Neuronal stem cell (in vitro differentiated cells): ENCODE measurements around the gene PAPOLB.

ENCODE experiments used
- DNase-seq: peaks from one replicate; pipeline ENCODE4 v3.0.0-alpha.2; 2013; ENCODE audit warnings: low spot score
- H2AFZ ChIP-seq: one replicate; pipeline ENCODE4 v1.6.1; 2013; ENCODE audit warnings: mild to moderate bottlenecking, low read length, inconsistent platforms
- H2AK5ac ChIP-seq: 2 replicates; pipeline ENCODE4 v1.6.1; 2013; ENCODE audit warnings: low read depth, mild to moderate bottlenecking, inconsistent platforms, low read length, moderate library complexity, mixed read lengths
- H2BK120ac ChIP-seq: 2 replicates; pipeline ENCODE4 v1.6.1; 2013; ENCODE audit warnings: low read depth, mild to moderate bottlenecking, inconsistent platforms, low read length, moderate library complexity, mixed read lengths
- H2BK12ac ChIP-seq: one replicate; pipeline ENCODE4 v1.6.1; 2013; ENCODE audit warnings: low read length, inconsistent platforms
- H2BK15ac ChIP-seq: 2 replicates; pipeline ENCODE4 v1.6.1; 2013; ENCODE audit warnings: mild to moderate bottlenecking, low read length, inconsistent platforms, mixed read lengths
- H2BK5ac ChIP-seq: one replicate; pipeline ENCODE4 v1.6.1; 2013; ENCODE audit warnings: inconsistent platforms, mild to moderate bottlenecking, low read length, moderate library complexity
- H3K14ac ChIP-seq: one replicate; pipeline ENCODE4 v1.6.1; 2013; ENCODE audit warnings: low read length, inconsistent platforms
- H3K18ac ChIP-seq: 2 replicates; pipeline ENCODE4 v1.6.1; 2013; ENCODE audit warnings: low read length, inconsistent platforms
- H3K23ac ChIP-seq: 2 replicates; pipeline ENCODE4 v1.6.1; 2013; ENCODE audit warnings: low read depth, mild to moderate bottlenecking, mixed read lengths, low read length, inconsistent platforms; ENCODE audit not compliant: poor library complexity
- H3K27ac ChIP-seq: replicated peaks from 3 replicates; pipeline ENCODE4 v1.5.1; 2013; ENCODE audit warnings: low read length, inconsistent platforms
- H3K27me3 ChIP-seq, 3 experiments: 2 replicates each; pipeline ENCODE4 v1.6.1; 2013; ENCODE audit warnings: low read length in 3 of 3, mild to moderate bottlenecking in 2 of 3, inconsistent platforms in 1 of 3, low read depth in 1 of 3, mixed read lengths in 1 of 3, moderate library complexity in 1 of 3; ENCODE audit not compliant: control insufficient read depth in 3 of 3, insufficient read depth in 3 of 3
- H3K36me3 ChIP-seq, 2 donors: replicated peaks in 1 of 2; 2 replicates each; pipeline ENCODE4 v1.6.1; 2013; ENCODE audit warnings: low read length in 2 of 2; ENCODE audit not compliant: control insufficient read depth in 2 of 2, insufficient read depth in 2 of 2
- H3K4ac ChIP-seq: 2 replicates; pipeline ENCODE4 v1.6.1; 2013; ENCODE audit warnings: inconsistent platforms, mild to moderate bottlenecking, low read length, moderate library complexity
- H3K4me1 ChIP-seq, 2 donors: 1 replicate in 1 of 2; 2 replicates in 1 of 2; pipeline ENCODE4 v1.6.1; 2013; ENCODE audit warnings: low read length in 2 of 2, low read depth in 1 of 2; ENCODE audit not compliant: control insufficient read depth in 2 of 2, insufficient read depth in 1 of 2
- H3K4me2 ChIP-seq: one replicate; pipeline ENCODE4 v1.6.1; 2013; ENCODE audit warnings: mild to moderate bottlenecking, low read length, inconsistent platforms; ENCODE audit not compliant: insufficient read depth, poor library complexity, severe bottlenecking
- H3K4me3 ChIP-seq, 2 donors: 2 replicates each; pipeline ENCODE4 v1.5.1; 2013; ENCODE audit warnings: low read length in 2 of 2, mild to moderate bottlenecking in 2 of 2, inconsistent platforms in 1 of 2, moderate library complexity in 1 of 2
- H3K79me1 ChIP-seq: one replicate; pipeline ENCODE4 v1.6.1; 2013; ENCODE audit warnings: low read depth, mild to moderate bottlenecking, inconsistent platforms, low read length, moderate library complexity
- H3K9ac ChIP-seq: one replicate; pipeline ENCODE4 v1.6.1; 2013; ENCODE audit warnings: mild to moderate bottlenecking, low read depth, low read length, inconsistent platforms; ENCODE audit not compliant: poor library complexity
- H3K9me3 ChIP-seq, 2 donors: replicated peaks in 1 of 2; 2 replicates each; pipeline versions ENCODE3 to v1.6.1; 2013; ENCODE audit warnings: low read length in 2 of 2, mild to moderate bottlenecking in 2 of 2, inconsistent platforms in 1 of 2, low read depth in 1 of 2, mixed read lengths in 1 of 2, moderate library complexity in 1 of 2; ENCODE audit not compliant: control insufficient read depth in 2 of 2, insufficient read depth in 1 of 2
- H4K8ac ChIP-seq: one replicate; pipeline ENCODE4 v1.6.1; 2013; ENCODE audit warnings: low read depth, mild to moderate bottlenecking, inconsistent platforms, low read length, moderate library complexity
- H4K91ac ChIP-seq: one replicate; pipeline ENCODE4 v1.6.1; 2013; ENCODE audit warnings: low read length, low read depth, mild to moderate bottlenecking, inconsistent platforms; ENCODE audit not compliant: poor library complexity
- WGBS, 2 donors: extraction: QIAGEN DNeasy Blood & Tissue Kit; methylation state at CpG; one replicate each; pipeline ENCODE4 v1.1.7; 2013; ENCODE audit warnings: missing lambda C conversion rate in 2 of 2, mixed read lengths in 1 of 2; ENCODE audit not compliant: insufficient read length in 2 of 2, insufficient replicate concordance in 1 of 2; ENCODE audit errors: extremely low coverage in 2 of 2; 5-methylcytosine and 5-hydroxymethylcytosine counted together

The PAPOLB gene

GRCh38 chr7:4850262-4850795 is 11.5 kb downstream of the PAPOLB start:
- no peaks in the 10 kb centered on the region for H3K27me3 ChIP-seq
- no peak overlapping the region for H2AFZ ChIP-seq
- H2BK15ac ChIP-seq = no peak overlapping the region
- no peak overlapping the region for H2AK5ac ChIP-seq
- H3K4me2 ChIP-seq = no peak overlapping the region
- no peak overlapping the region for H3K9ac ChIP-seq
- no peak overlapping the region for H3K4ac ChIP-seq
- H3K27ac ChIP-seq = no peak overlapping the region
- no CpG with 5 or more reads among the region's 8 CpGs for WGBS, 2 donors
- no peak overlapping the region for H2BK5ac ChIP-seq
- no peaks in the 10 kb centered on the region for H3K36me3 ChIP-seq
- peaks cover 5% of the 10 kb centered on the region for H3K79me1 ChIP-seq
- H4K8ac ChIP-seq = no peak overlapping the region
- no peak overlapping the region for H3K18ac ChIP-seq
- no peak overlapping the region for H2BK120ac ChIP-seq
- no peak overlapping the region for H4K91ac ChIP-seq
- H3K4me1 ChIP-seq = peaks cover 3 to 5% of the 10 kb centered on the region in 2 donors
- peaks cover 0 to 9% of the 10 kb centered on the region in 2 donors for H3K9me3 ChIP-seq
- H3K14ac ChIP-seq = no peak overlapping the region
- DNase-seq = no peak
- H3K4me3 ChIP-seq = no peak overlapping the region
- no peak overlapping the region for H2BK12ac ChIP-seq
- H3K23ac ChIP-seq = no peak overlapping the region

GRCh38 chr7:4849390-4849789 is 12.4 kb downstream of the PAPOLB start:
- Histone ChIP-seq H2BK15ac (no peak overlapping the region), H4K8ac (no peak overlapping the region), H2AFZ (no peak overlapping the region), H3K18ac (peak overlapping the region; percentile 24), H3K4me3 (no peak overlapping the region), H4K91ac (no peak overlapping the region), H2BK5ac (no peak overlapping the region), H2BK12ac (no peak overlapping the region), H3K36me3 (no peaks in the 10 kb centered on the region), H3K79me1 (peaks cover 2% of the 10 kb centered on the region), H3K4ac (no peak overlapping the region), H3K4me1 (peaks cover 3 to 5% of the 10 kb centered on the region in 2 donors), H2AK5ac (no peak overlapping the region), H3K9ac (no peak overlapping the region), H3K23ac (no peak overlapping the region), H3K4me2 (no peak overlapping the region), H2BK120ac (no peak overlapping the region), H3K9me3 (peaks cover 0 to 9% of the 10 kb centered on the region in 2 donors), H3K27ac (no peak overlapping the region), H3K27me3 (no peaks in the 10 kb centered on the region), H3K14ac (no peak overlapping the region)
- DNase-seq = no peak
- no CpG with 5 or more reads among the region's 4 CpGs for WGBS, 2 donors

GRCh38 chr7:4845740-4846142 is 16.1 kb downstream of the PAPOLB start:
- no peak overlapping the region for H2AK5ac ChIP-seq
- no peak overlapping the region for H3K4ac ChIP-seq
- no CpG with 5 or more reads among the region's 18 CpGs for WGBS, 2 donors
- peak overlapping the region; percentile 34 for H3K23ac ChIP-seq
- no peak overlapping the region for H2BK120ac ChIP-seq
- DNase-seq = peak; percentile 33
- H3K4me1 ChIP-seq = peaks cover 3 to 5% of the 10 kb centered on the region in 2 donors
- no peak overlapping the region for H2BK15ac ChIP-seq
- no peaks in the 10 kb centered on the region for H3K9me3 ChIP-seq
- peak overlapping the region; percentile 35 for H3K18ac ChIP-seq
- no peaks in the 10 kb centered on the region for H3K36me3 ChIP-seq
- no peak overlapping the region for H4K91ac ChIP-seq
- no peak overlapping the region for H3K9ac ChIP-seq
- no peak overlapping the region for H3K27ac ChIP-seq
- H3K4me3 ChIP-seq = peak overlapping the region in 1 of 2 donors; percentile 42
- H3K4me2 ChIP-seq = no peak overlapping the region
- H2AFZ ChIP-seq = no peak overlapping the region
- H2BK5ac ChIP-seq = no peak overlapping the region
- H3K14ac ChIP-seq = no peak overlapping the region
- H3K27me3 ChIP-seq = no peaks in the 10 kb centered on the region
- H2BK12ac ChIP-seq = no peak overlapping the region
- peaks cover 2% of the 10 kb centered on the region for H3K79me1 ChIP-seq
- H4K8ac ChIP-seq = no peak overlapping the region

GRCh38 chr7:4842319-4843064 is 19.3 kb downstream of the PAPOLB start:
- Histone ChIP-seq H2BK5ac (no peak overlapping the region), H3K9ac (peak overlapping the region; percentile 0), H3K27ac (no peak overlapping the region), H3K9me3 (no peaks in the 10 kb centered on the region), H3K4me2 (no peak overlapping the region), H3K27me3 (no peaks in the 10 kb centered on the region), H2AK5ac (no peak overlapping the region), H3K4ac (no peak overlapping the region), H3K18ac (peak overlapping the region; percentile 60), H2BK15ac (peak overlapping the region; percentile 21), H3K36me3 (no peaks in the 10 kb centered on the region), H2BK120ac (no peak overlapping the region), H2BK12ac (no peak overlapping the region), H3K23ac (no peak overlapping the region), H3K4me1 (peaks cover 8 to 11% of the 10 kb centered on the region in 2 donors), H3K4me3 (no peak overlapping the region), H3K14ac (peak overlapping the region; percentile 56), H3K79me1 (no peaks in the 10 kb centered on the region), H4K91ac (no peak overlapping the region), H4K8ac (no peak overlapping the region), H2AFZ (no peak overlapping the region)
- no CpG with 5 or more reads among the region's 22 CpGs for WGBS, 2 donors
- no peak for DNase-seq
